Ovary (tissue), 3 donors: ENCODE results near the gene TOGARAM2.

Source experiments
- POLR2A ChIP-seq: fragments of 450-650 bp; IDR thresholded peaks from one replicate; pipeline ENCODE4 v1.6.1; 2017; ENCODE audit warnings: antibody characterized with exemption, mild to moderate bottlenecking, moderate library complexity
- TF ChIP-seq, protein P1 (sequence below), 3 donors: fragments of 450-650 bp in 2 of 3; fragments of 200-600 bp in 1 of 3; IDR thresholded peaks; one replicate each; pipeline versions ENCODE4 v1.5.1 to v1.8.0; 2016 to 2022; ENCODE audit warnings: antibody characterized with exemption in 3 of 3, mild to moderate bottlenecking in 1 of 3
- donor health status: DM: no; HTN: no; CAD: no.

DNA sequence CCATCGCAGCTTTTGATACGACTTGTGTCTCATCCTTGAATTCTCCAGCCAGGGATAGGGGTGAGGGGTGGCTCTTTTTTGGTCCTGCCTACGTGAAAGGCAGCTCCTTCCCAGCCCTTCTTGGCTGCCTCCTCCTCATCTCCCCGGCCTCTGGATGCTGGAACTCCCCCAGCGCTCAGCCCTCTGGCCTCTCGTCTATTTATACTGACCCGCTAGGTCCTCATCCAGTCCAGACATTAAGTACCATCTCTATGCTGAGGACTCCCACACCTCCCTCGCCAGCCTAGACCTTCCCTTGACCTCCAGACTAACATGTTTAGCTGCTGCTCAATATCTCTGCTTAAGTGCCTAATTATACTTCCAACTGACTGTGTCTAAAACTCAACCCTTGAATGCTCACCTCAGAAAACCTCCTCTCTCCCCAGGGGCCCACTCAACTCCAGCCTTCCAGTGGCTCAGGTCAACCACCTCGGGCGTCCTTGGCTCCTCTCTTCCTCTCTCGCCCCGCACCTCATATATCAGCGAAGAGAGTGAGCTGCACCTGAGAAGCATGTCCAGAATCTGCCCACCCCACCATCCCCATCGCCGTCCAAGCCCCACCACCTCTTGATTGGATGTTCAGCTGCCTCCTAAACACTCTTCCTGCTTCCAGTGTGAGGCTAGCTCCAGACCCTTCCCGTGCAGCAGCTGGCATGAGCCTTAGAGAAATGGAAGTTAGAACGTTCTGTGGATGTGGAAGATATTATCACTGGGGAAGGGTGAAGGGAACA, 34.8 kb downstream of the TOGARAM2 start:
- TF ChIP-seq, protein P1, sequence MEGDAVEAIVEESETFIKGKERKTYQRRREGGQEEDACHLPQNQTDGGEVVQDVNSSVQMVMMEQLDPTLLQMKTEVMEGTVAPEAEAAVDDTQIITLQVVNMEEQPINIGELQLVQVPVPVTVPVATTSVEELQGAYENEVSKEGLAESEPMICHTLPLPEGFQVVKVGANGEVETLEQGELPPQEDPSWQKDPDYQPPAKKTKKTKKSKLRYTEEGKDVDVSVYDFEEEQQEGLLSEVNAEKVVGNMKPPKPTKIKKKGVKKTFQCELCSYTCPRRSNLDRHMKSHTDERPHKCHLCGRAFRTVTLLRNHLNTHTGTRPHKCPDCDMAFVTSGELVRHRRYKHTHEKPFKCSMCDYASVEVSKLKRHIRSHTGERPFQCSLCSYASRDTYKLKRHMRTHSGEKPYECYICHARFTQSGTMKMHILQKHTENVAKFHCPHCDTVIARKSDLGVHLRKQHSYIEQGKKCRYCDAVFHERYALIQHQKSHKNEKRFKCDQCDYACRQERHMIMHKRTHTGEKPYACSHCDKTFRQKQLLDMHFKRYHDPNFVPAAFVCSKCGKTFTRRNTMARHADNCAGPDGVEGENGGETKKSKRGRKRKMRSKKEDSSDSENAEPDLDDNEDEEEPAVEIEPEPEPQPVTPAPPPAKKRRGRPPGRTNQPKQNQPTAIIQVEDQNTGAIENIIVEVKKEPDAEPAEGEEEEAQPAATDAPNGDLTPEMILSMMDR (IDR thresholded peaks at IDR 0.05) = no peak
- TF ChIP-seq POLR2A = no peak
